Right ventricle myocardium inferior (tissue), 1 donor: Measurements from ENCODE around the gene PDK1. TPM values are rescaled to one million over a fixed set of nuclear protein-coding genes. Genes with fewer than 3 reads are reported as not detected.
A peak's percentile ranks its signal among the peaks of the same experiment; 100 is the strongest.
"Not testable (repeated sequence)": the region's sequence is repeated elsewhere in the genome, so short reads cannot be mapped to it uniquely, and the experiment has no call there.

Source experiments
- ATAC-seq: fragments of 200-7000 bp; cut with Tn5 transposase; one replicate; pipeline ENCODE4 v1.9.1; 2020; ENCODE audit warnings: mild to moderate bottlenecking, moderate library complexity
- DNase-seq: peaks from one replicate; pipeline ENCODE4 v3.0.0; 2021; ENCODE audit errors: missing footprints
- intact Hi-C: fragments of 100-400 bp; cut with DNase I; formaldehyde crosslinking; loops from one replicate; pipeline ENCODE4 v1.11.0; 2022
- long read RNA-seq: library from polyadenylated mRNA; unstranded; transcript quantifications from one replicate; pipeline ENCODE4 v2.0.0, GENCODE V29; 2021
- total RNA-seq: library from RNA; stranded (reverse); fragmentation: NEBNext Ultra II Directional; extraction: Animal tissue kit (Norgen Biotek cat#: 25700); gene quantifications from one replicate; pipeline ENCODE4 v1.2.1, GENCODE V29; 2021
- donor health status: DM: no; HTN: yes; CAD: no; lungs with severe emphysema.

PDK1 gene
- total RNA-seq: 47.7 TPM
- long read RNA-seq, full-length matches to known transcripts: 6 of 14 reads
- long read RNA-seq, partial matches to known transcripts: 7 of 14 reads
- long read RNA-seq, other reads (novel, unspliced or antisense): 1 of 14 reads

DNA sequence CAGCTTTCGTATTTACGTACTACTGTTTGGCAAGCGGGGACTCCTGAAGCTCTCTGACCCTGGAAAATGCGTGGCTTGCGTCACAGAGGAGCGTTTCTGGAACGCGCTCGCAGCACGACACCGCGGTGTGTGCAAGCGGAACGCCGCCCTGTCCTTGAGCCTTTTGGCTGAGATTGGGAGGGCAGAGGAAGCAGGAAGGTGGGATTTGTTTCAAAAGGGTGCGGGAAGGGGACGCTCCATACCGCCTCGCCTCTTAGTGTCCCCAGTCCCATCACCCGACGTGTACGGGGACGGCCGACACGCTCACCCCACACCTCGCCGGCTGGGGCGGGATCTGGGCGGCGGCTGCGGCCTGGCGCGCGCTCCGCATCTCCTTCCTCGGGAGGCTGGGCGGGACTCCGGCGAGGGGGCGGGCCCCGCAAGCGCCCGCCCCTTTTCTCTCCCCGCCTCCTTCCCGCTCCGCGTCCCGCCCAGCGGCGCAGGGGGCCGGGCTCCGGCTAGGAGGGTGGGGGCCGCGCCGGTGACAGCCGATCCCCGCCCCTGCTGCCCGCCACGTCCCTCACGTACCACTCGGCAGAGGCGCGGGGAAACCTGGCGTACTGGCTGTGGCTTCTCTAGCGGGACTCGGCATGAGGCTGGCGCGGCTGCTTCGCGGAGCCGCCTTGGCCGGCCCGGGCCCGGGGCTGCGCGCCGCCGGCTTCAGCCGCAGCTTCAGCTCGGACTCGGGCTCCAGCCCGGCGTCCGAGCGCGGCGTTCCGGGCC is at the start of gene PDK1:
PDK1 (plus strand) TSS at position 569 of the 762 bp plus-strand sequence; CDS start at position 630, 61 bp downstream.
- peak; percentile 98 for ATAC-seq
- intact Hi-C loops: loop anchor here (5.0 kb wide), 1 partner anchor 1123 kb away; the partner anchor contains the start of genes DCAF17 and METTL8
- DNase-seq: peak; percentile 96

DNA sequence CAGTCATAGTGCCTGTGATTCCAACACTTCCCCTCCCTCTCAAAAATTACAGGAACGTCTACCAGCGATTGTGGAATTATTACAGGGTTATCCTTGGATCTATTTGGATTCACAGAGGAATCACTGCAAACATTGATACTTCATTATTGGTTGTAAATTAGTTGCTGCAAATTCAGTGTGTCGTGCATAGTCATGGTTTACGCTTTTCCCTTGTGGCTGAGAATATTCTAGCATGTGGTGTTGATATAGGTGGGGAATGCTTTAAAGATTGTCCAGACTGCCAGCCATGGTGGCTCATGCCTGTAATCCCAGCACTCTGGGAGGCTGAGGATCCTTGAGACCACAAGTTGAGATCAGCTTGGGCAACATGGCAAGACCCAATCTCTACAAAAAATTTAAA is 48.7 kb upstream of the PDK1 start:
- intact Hi-C loops: no loop called here
- no peak for ATAC-seq
- no peak for DNase-seq

- ATAC-seq (no peak), DNase-seq (no peak)
- intact Hi-C loops: no loop called here
Measured at GRCh38 chr2:172510088-172510487, 45.8 kb upstream of the PDK1 start.

- DNase-seq: no peak
- ATAC-seq: no peak
- intact Hi-C loops: no loop called here
Measured at GRCh38 chr2:172510548-172510947, 45.3 kb upstream of the PDK1 start.

DNA sequence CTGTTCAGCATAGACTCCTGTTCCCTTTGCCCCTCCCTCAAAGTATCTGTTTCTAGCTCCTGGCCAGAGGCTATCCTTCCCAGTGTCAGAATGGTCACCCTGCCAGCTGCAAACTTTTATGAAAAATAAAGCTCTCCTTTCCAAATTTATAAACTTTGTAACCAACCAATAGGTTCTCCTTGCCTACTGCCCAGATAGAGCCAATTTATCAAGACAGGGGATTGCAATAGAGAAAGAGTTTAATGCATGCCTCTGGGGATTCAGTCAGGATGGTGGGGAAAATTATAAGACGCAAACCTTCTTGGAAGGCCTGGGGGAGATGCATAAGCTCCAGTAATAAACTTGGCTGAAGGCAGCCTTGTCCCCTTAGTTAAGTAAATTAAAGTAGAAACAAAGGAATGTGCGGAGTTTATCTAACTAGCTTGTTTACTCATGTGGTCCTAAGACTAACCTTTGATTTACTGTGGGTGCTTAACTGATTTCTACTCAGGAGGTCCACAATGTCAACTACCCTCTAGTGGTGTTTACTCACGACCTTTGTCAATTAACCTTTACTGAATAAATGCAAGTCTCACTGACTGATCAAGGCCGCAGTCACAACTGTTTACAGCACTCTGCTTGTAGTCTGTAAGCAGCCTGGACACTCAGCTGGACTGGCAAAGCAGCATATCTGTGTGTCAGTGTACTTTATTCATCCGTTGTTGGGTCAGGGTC is 42.9 kb upstream of the PDK1 start:
- ATAC-seq: no peak
- DNase-seq: no peak
- intact Hi-C loops: no loop called here

- no peak for DNase-seq
- intact Hi-C loops: no loop called here
- ATAC-seq: no peak
Measured at GRCh38 chr2:172513524-172513900, 42.4 kb upstream of the PDK1 start.

GRCh38 chr2:172513935-172514586 is 41.8 kb upstream of the PDK1 start:
- ATAC-seq (no peak), DNase-seq (peak; percentile 76)
- intact Hi-C loops: no loop called here

GRCh38 chr2:172516299-172516698 is 39.6 kb upstream of the PDK1 start:
- no peak for ATAC-seq
- no peak for DNase-seq
- intact Hi-C loops: no loop called here

GRCh38 chr2:172518995-172519394 is 36.9 kb upstream of the PDK1 start:
- intact Hi-C loops: no loop called here
- ATAC-seq: no peak
- DNase-seq: no peak

GRCh38 chr2:172525601-172526000 is 30.3 kb upstream of the PDK1 start:
- intact Hi-C loops: no loop called here
- ATAC-seq: no peak
- no peak for DNase-seq

DNA sequence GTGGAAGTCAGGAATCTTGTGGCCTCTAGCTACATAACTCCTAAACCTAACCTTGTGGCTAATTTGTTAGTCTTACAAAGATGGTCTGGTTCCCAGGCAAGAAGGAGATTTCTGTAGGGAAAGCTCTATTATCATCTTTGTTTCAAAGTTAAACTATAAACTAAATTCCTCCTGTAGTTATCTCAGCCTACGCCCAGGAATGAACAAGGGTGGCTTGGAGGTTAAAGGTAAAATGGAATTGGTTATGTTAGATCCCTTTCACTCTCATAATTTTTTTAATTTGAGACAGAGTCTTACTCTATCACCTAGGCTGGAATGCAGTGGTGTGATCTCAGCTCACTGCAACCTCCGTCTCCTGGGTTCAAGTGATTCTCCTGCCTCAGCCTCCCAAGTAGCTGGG is 24.6 kb upstream of the PDK1 start:
- DNase-seq (no peak), ATAC-seq (no peak)
- intact Hi-C loops: no loop called here

- intact Hi-C loops, ATAC-seq, DNase-seq: not testable (repeated sequence)
Measured at GRCh38 chr2:172532461-172532860, 23.4 kb upstream of the PDK1 start.

- no peak for DNase-seq
- intact Hi-C loops: no loop called here
- no peak for ATAC-seq
Measured at GRCh38 chr2:172533687-172534086, 22.2 kb upstream of the PDK1 start.

DNA sequence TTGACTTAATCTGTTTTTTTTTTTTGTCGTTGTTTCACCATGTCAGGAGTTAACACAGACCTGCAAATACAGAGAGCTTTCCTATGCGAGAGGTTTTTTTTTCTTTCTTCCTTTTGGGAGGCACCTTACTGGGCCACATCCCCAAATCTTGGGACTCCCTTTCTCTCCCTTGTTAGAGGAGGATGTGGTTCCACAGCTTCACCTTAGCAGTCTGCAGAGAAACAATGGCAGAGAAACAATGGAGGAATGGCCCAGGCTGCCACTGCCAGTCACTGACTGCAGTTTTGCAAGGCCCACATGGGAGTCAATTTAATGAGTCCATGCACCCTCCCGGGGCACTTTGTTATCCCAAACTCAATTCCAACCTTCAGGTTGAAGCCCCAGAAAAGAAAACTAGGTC is 20.8 kb upstream of the PDK1 start:
- intact Hi-C loops: no loop called here
- DNase-seq: no peak
- no peak for ATAC-seq

DNA sequence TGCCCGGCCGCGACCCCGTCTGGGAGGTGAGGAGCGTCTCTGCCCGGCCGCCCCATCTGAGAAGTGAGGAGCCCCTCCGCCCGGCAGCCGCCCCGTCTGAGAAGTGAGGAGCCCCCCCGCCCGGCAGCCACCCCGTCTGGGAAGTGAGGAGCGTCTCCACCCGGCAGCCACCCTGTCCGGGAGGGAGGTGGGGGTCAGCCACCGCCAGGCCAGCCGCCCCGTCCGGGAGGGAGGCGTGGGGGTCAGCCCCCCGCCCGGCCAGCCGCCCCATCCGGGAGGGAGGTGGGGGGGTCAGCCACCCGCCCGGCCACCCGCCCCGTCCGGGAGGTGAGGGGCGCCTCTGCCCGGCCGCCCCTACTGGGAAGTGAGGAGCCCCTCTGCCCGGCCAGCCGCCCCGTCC is 18.0 kb upstream of the PDK1 start:
- ATAC-seq, intact Hi-C loops, DNase-seq: not testable (repeated sequence)

- ATAC-seq (no peak), DNase-seq (no peak)
- intact Hi-C loops: no loop called here
Measured at GRCh38 chr2:172539767-172540166, 16.1 kb upstream of the PDK1 start.

GRCh38 chr2:172540421-172540820 is 15.5 kb upstream of the PDK1 start:
- ATAC-seq: no peak
- intact Hi-C loops: no loop called here
- no peak for DNase-seq

GRCh38 chr2:172545408-172546075 is 10.3 kb upstream of the PDK1 start:
- intact Hi-C loops: no loop called here
- DNase-seq: no peak
- ATAC-seq: no peak

GRCh38 chr2:172549131-172549530 is 6.8 kb upstream of the PDK1 start:
- intact Hi-C loops: no loop called here
- no peak for ATAC-seq

More at GRCh38 chr2:172549131-172549530, 6.8 kb upstream of the PDK1 start:
- no peak for DNase-seq
